Liver (tissue), 3 donors: ENCODE data around the gene CPN1.

Experiments used
- ATF3 ChIP-seq: IDR thresholded peaks from 2 replicates; pipeline ENCODE4 v1.6.1; 2016; ENCODE audit warnings: antibody characterized with exemption
- CTCF ChIP-seq: fragments of 150-350 bp; IDR thresholded peaks from 2 replicates; pipeline ENCODE4 v1.5.1; 2017; ENCODE audit warnings: improper control_type of control experiment, low read depth, low read length; ENCODE audit not compliant: missing input control
- FOXA1 ChIP-seq: IDR thresholded peaks from 2 replicates; pipeline ENCODE4 v1.6.1; 2016; ENCODE audit warnings: antibody characterized with exemption
- FOXA2 ChIP-seq: IDR thresholded peaks from 2 replicates; pipeline ENCODE4 v1.6.1; 2016; ENCODE audit warnings: antibody characterized with exemption
- GABPA ChIP-seq, 2 donors: IDR thresholded peaks in 1 of 2; conservative IDR thresholded peaks in 1 of 2; 2 replicates each; pipeline ENCODE4 v1.6.1; 2016; ENCODE audit warnings: antibody characterized with exemption in 2 of 2, mild to moderate bottlenecking in 1 of 2, moderate library complexity in 1 of 2
- JUND ChIP-seq, 2 donors: IDR thresholded peaks; 2 replicates each; pipeline ENCODE4 v1.6.1; 2016; ENCODE audit warnings: antibody characterized with exemption in 2 of 2
- MAX ChIP-seq: IDR thresholded peaks from 2 replicates; pipeline ENCODE4 v1.6.1; 2016; ENCODE audit warnings: antibody characterized with exemption
- NR2F2 ChIP-seq: IDR thresholded peaks from 2 replicates; pipeline ENCODE4 v1.6.1; 2016; ENCODE audit warnings: antibody characterized with exemption
- RAD21 ChIP-seq, 2 donors: IDR thresholded peaks; 2 replicates each; pipeline ENCODE4 v1.6.1; 2016; ENCODE audit warnings: antibody characterized with exemption in 2 of 2, mild to moderate bottlenecking in 2 of 2
- REST ChIP-seq: IDR thresholded peaks from 2 replicates; pipeline ENCODE4 v1.6.1; 2016; ENCODE audit warnings: antibody characterized with exemption, mild to moderate bottlenecking
- SP1 ChIP-seq: IDR thresholded peaks from 2 replicates; pipeline ENCODE4 v1.6.1; 2018; ENCODE audit warnings: antibody characterized with exemption, mild to moderate bottlenecking
- TAF1 ChIP-seq: conservative IDR thresholded peaks from 2 replicates; pipeline ENCODE4 v1.6.1; 2016; ENCODE audit warnings: antibody characterized with exemption, mild to moderate bottlenecking
- YY1 ChIP-seq: IDR thresholded peaks from 2 replicates; pipeline ENCODE4 v1.6.1; 2016; ENCODE audit warnings: antibody characterized with exemption, mild to moderate bottlenecking
- ZBTB33 ChIP-seq: IDR thresholded peaks from 2 replicates; pipeline ENCODE4 v1.6.1; 2016; ENCODE audit warnings: antibody characterized with exemption
- donor health status: healthy.
- donor health status: healthy.

- TF ChIP-seq RAD21 (IDR thresholded peaks at IDR 0.05) (no peak), CTCF (no peak), ZBTB33 (no peak), FOXA1 (no peak), TAF1 (no peak), REST (no peak), JUND (IDR thresholded peaks at IDR 0.05) (no peak), YY1 (no peak), GABPA (IDR thresholded peaks at IDR 0.05 in 1 of 2, conservative IDR thresholded peaks at IDR 0.05 in 1 of 2) (no peak), SP1 (no peak), ATF3 (no peak), MAX (no peak), FOXA2 (no peak), NR2F2 (no peak)
Measured at GRCh38 chr10:100109670-100110069, 28.0 kb upstream of the CPN1 start.
